SK-N-SH treated with all-trans-retinoic acid at 6 μM for 48 hours (cell line): Measurements from ENCODE around the gene ASCC3.

Experiments used
- ATAC-seq: fragments of 200-7000 bp; cut with Tn5 transposase; 3 replicates; pipeline ENCODE4 v1.9.1; 2020; ENCODE audit warnings: mild to moderate bottlenecking, moderate library complexity
- CSDC2 ChIP-seq: fragments of 250-450 bp; sonication (Bioruptor Pico); IDR thresholded peaks from 2 replicates; pipeline ENCODE4 v1.5.0; 2020; ENCODE audit warnings: mild to moderate bottlenecking, moderate library complexity
- ESRRG ChIP-seq: fragments of 250-450 bp; sonication (Bioruptor Pico); IDR thresholded peaks from 2 replicates; pipeline ENCODE4 v1.6.1; 2021; ENCODE audit warnings: mild to moderate bottlenecking
- TCF4 ChIP-seq: fragments of 250-450 bp; sonication (Bioruptor Pico); IDR thresholded peaks from 2 replicates; pipeline ENCODE4 v1.8.0; 2021; ENCODE audit warnings: mild to moderate bottlenecking, moderate library complexity, borderline replicate concordance
- TOX ChIP-seq: fragments of 250-450 bp; sonication (Bioruptor Pico); IDR thresholded peaks from 2 replicates; pipeline ENCODE4 v1.8.0; 2021; ENCODE audit warnings: mild to moderate bottlenecking, moderate library complexity, borderline replicate concordance
- ZC3H10 ChIP-seq: fragments of 250-450 bp; sonication (Bioruptor Pico); IDR thresholded peaks from 2 replicates; pipeline ENCODE4 v1.5.1; 2021; ENCODE audit warnings: mild to moderate bottlenecking, moderate library complexity
- ZFP3 ChIP-seq: fragments of 250-450 bp; sonication (Bioruptor Pico); IDR thresholded peaks from 2 replicates; pipeline ENCODE4 v1.5.0; 2020; ENCODE audit warnings: mild to moderate bottlenecking, moderate library complexity
- ZNF8 ChIP-seq: fragments of 450-650 bp; formaldehyde crosslinking; IDR thresholded peaks from 2 replicates; pipeline ENCODE4 v1.5.0; 2020; ENCODE audit warnings: mild to moderate bottlenecking, moderate library complexity
- TF ChIP-seq, protein P1 (sequence below): fragments of 250-450 bp; sonication (Bioruptor Pico); IDR thresholded peaks from 2 replicates; pipeline ENCODE4 v1.5.1; 2020; ENCODE audit warnings: low read depth, mild to moderate bottlenecking, moderate library complexity
- TF ChIP-seq, protein P2 (sequence below): fragments of 250-450 bp; sonication (Bioruptor Pico); IDR thresholded peaks from 2 replicates; pipeline ENCODE4 v1.8.0; 2021; ENCODE audit warnings: low read depth, mild to moderate bottlenecking, moderate library complexity, borderline replicate concordance
- TF ChIP-seq, protein P3 (sequence below): fragments of 250-450 bp; sonication (Bioruptor Pico); IDR thresholded peaks from 2 replicates; pipeline ENCODE4 v1.5.1; 2021; ENCODE audit warnings: mild to moderate bottlenecking, moderate library complexity
- TF ChIP-seq, protein P4 (sequence below): fragments of 250-450 bp; sonication (Bioruptor Pico); IDR thresholded peaks from 2 replicates; pipeline ENCODE4 v1.5.0; 2020; ENCODE audit warnings: mild to moderate bottlenecking, moderate library complexity

ASCC3 gene

DNA sequence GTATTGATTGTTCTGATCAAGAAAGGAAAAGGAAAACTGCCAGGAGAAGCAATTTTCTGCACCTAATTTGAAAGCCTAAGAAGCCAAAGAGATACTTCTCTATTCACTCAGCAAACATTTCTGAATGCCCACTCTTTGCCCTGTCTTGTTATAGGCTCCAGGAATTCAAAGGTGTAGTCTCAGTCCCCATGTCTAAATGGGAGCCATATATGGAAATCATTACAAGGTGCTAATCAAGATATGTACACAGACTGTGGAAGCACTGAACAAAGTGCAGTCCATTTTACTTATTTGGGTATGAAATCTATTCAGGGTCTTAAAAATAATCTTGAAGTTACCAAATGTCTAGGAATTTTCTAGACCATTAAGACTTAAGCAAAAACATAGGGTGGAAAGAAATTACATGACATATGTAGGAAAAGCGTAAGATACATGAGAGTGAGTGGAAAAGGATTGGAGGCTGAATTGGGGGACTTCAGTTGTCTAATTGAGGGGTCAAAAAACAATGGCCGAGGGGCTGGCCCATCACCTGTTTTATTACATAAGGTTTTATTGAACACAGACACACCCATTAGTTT lies 39.0 kb upstream of the ASCC3 start (continued):
- TF ChIP-seq, protein P1, sequence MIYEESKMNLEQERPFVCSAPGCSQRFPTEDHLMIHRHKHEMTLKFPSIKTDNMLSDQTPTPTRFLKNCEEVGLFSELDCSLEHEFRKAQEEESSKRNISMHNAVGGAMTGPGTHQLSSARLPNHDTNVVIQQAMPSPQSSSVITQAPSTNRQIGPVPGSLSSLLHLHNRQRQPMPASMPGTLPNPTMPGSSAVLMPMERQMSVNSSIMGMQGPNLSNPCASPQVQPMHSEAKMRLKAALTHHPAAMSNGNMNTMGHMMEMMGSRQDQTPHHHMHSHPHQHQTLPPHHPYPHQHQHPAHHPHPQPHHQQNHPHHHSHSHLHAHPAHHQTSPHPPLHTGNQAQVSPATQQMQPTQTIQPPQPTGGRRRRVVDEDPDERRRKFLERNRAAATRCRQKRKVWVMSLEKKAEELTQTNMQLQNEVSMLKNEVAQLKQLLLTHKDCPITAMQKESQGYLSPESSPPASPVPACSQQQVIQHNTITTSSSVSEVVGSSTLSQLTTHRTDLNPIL (CRISPR knock-in tag) = no peak

DNA sequence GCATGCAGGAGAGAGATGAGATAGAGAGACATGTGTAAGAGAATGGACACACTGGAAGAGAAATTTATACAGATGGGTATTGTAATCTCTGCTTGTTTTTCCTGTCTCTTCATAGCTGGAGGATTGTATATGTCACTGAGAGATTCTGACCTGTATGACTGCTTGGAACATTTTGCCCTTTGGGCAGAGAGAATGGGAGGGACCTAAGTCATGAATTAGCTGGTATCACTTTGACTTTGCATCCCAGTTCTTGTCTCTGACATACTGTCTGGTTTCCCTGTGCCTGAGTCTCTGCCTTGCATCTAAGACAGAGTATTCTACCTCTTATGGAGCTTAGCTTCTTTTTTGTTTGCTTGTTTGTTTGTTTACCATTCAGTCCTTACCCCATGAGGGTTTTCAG lies 37.0 kb upstream of the ASCC3 start:
- no peak for ATAC-seq
- TF ChIP-seq ZC3H10 (CRISPR knock-in tag) = no peak

DNA sequence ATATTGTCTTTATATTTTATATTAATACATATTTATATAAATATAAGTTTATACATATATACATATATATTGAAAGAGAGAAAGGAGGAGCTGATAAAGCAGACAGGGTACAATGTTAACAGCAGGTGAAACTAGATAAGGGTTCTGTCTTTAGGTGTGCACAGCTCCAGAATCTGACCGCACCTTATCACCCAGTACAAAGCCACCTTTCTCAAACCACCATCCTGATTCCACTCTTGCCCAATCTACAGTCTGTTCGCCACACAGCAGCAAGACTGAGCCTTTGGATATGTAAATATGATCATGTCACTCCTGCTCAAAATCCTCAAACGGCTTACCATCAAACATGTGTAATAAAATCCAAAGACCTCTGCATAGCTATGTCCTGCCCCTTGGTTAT lies 34.7 kb upstream of the ASCC3 start:
- no peak for TF ChIP-seq TOX (CRISPR knock-in tag)
- TF ChIP-seq, protein P2, sequence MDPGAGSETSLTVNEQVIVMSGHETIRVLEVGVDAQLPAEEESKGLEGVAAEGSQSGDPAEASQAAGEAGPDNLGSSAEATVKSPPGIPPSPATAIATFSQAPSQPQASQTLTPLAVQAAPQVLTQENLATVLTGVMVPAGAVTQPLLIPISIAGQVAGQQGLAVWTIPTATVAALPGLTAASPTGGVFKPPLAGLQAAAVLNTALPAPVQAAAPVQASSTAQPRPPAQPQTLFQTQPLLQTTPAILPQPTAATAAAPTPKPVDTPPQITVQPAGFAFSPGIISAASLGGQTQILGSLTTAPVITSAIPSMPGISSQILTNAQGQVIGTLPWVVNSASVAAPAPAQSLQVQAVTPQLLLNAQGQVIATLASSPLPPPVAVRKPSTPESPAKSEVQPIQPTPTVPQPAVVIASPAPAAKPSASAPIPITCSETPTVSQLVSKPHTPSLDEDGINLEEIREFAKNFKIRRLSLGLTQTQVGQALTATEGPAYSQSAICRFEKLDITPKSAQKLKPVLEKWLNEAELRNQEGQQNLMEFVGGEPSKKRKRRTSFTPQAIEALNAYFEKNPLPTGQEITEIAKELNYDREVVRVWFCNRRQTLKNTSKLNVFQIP (CRISPR knock-in tag) = no peak
- no peak for TF ChIP-seq TCF4 (CRISPR knock-in tag)
- no peak for TF ChIP-seq ESRRG (CRISPR knock-in tag)
- TF ChIP-seq CSDC2 (CRISPR knock-in tag) = no peak
- TF ChIP-seq, protein P1 (CRISPR knock-in tag) = no peak
- ATAC-seq = no peak

DNA sequence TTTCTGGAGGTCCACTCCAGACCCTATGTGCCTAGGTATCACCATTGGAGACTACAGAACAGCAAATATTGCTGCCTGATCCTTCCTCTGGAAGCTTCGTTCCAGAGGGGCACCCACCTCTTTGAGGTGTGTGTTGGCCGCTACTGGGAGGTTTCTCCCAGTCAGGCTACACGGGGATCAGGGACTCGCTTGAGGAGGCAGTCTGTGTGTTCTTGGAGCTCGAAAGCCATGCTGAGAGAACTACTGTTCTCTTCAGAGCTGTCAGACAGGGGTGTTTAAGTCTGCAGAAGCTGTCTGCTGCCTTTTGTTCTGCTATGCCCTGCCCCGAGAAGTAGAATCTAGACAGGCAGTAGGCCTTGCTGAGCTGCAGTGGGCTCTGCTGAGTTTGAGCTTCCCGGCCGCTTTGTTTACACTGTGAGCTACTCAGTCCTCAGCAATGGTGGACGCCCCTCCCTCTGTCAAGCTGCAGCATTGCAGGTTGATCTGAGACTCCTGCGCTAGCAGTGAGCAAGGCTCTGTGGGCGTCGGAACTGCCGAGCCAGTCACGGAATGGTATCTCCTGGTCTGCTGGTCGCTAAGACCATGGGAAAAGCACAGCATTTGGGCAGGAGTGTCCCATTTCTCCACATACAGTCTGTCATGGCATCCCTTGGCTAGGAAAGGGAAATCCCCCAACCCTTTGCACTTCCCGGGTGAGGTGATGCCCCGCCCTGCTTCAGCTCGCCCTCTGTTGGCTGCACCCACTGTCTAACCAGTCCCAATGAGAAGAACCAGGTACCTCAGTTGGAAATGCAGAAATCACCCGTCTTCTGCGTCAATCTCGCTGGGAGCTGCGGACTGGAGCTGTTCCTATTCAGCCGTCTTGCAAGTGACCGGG lies 32.5 kb upstream of the ASCC3 start:
- TF ChIP-seq, protein P3, sequence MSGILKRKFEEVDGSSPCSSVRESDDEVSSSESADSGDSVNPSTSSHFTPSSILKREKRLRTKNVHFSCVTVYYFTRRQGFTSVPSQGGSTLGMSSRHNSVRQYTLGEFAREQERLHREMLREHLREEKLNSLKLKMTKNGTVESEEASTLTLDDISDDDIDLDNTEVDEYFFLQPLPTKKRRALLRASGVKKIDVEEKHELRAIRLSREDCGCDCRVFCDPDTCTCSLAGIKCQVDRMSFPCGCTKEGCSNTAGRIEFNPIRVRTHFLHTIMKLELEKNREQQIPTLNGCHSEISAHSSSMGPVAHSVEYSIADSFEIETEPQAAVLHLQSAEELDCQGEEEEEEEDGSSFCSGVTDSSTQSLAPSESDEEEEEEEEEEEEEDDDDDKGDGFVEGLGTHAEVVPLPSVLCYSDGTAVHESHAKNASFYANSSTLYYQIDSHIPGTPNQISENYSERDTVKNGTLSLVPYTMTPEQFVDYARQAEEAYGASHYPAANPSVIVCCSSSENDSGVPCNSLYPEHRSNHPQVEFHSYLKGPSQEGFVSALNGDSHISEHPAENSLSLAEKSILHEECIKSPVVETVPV (CRISPR knock-in tag) = no peak
- no peak for TF ChIP-seq CSDC2 (CRISPR knock-in tag)
- ATAC-seq = no peak

DNA sequence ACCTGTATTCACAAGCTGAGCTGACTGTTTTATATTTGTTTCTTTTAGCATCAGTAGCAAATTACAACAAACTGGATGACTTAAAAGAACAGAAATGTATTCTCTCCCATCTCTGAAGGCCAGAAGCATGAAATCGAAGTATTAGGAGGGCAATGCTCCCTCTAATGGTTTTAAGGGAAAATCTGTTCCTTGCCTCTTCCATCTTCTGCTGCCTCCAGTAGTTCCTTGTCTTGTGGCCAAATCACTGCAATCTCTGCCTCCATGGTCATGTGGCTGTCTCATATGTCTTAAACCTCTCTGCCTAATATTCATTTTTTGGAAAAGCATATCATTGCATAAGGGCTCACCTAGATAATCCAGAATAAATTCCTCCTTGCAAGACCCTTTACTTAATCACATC lies 25.2 kb upstream of the ASCC3 start:
- TF ChIP-seq ZNF8 (CRISPR knock-in tag) = no peak
- TF ChIP-seq, protein P3 (CRISPR knock-in tag) = no peak
- no peak for ATAC-seq

DNA sequence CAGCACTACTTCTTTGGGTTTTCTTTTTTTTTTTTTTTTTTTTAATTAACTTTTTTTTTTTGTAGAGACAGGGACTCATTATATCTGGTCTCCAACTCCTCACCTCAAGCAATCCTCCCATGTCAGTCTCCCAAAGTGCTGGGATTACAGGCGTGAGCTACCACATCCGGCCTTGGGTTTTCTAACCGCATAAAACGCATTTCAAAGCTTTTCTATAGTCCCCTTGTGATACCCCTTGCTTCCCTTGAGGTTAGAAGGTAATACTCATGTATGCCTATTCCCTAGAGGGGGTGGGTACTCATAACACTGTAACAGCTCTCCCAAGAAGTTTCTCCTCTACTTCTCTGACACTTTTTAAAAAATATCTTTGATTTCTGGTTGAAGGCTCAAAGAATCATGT lies 23.9 kb upstream of the ASCC3 start:
- TF ChIP-seq, protein P4, sequence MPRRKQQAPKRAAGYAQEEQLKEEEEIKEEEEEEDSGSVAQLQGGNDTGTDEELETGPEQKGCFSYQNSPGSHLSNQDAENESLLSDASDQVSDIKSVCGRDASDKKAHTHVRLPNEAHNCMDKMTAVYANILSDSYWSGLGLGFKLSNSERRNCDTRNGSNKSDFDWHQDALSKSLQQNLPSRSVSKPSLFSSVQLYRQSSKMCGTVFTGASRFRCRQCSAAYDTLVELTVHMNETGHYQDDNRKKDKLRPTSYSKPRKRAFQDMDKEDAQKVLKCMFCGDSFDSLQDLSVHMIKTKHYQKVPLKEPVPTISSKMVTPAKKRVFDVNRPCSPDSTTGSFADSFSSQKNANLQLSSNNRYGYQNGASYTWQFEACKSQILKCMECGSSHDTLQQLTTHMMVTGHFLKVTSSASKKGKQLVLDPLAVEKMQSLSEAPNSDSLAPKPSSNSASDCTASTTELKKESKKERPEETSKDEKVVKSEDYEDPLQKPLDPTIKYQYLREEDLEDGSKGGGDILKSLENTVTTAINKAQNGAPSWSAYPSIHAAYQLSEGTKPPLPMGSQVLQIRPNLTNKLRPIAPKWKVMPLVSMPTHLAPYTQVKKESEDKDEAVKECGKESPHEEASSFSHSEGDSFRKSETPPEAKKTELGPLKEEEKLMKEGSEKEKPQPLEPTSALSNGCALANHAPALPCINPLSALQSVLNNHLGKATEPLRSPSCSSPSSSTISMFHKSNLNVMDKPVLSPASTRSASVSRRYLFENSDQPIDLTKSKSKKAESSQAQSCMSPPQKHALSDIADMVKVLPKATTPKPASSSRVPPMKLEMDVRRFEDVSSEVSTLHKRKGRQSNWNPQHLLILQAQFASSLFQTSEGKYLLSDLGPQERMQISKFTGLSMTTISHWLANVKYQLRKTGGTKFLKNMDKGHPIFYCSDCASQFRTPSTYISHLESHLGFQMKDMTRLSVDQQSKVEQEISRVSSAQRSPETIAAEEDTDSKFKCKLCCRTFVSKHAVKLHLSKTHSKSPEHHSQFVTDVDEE (CRISPR knock-in tag) = no peak
- no peak for TF ChIP-seq ZFP3 (CRISPR knock-in tag)
- ATAC-seq = no peak
